Fibroblast of skin of right quadriceps (primary cell): ENCODE results near the gene TUBA1B.
A peak's percentile ranks its signal among the peaks of the same experiment; 100 is the strongest.

Experiments used
- DNase-seq: peaks from one replicate; pipeline ENCODE4 v3.0.0-alpha.2; 2013

Gene TUBA1B

DNA sequence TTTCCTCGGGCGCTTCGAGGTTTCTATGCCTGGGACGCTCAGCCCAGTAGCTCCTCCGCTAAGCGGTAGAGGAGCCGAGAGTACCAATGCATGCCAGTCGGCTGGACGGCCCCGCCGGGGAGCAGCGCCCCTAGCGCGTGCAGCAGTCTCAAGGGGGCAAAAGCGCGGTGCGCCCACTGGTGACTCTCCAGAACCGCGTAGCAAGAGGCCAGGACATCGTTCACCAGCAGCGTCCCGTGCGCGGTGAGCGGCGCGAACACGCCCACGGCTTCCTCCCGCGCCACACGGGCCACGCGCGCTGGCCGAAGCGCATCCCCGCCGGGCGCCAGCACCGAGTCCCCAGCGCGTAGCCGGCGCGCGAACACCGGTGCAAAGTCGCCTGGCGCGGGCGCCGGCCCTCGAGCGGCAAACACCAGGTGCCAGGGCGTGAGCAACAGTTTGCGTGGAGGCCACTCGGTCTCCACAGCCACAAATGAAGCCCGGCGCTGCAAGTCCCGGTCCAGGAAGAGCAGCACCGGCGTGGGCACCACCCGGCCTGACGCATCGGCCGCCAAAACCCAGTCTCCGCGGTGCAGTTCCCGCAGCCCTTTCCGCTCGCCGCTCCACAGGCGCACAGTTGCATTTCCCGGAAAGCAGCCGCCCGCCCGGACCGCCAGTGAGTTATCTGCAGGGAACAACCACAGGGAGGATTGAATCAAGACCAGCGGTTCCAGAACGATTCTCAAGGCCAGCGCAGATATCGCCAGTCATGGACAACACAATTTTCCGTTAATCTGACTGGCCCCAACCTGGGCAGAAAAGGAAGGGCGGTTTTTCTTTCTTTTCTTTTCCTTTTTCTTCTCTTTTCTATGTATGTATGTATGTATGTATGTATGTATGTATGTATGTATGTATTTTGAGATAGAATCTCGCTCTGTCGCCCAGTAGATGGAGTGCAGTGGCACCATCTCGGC, 41.1 kb downstream of the TUBA1B start:
- no peak for DNase-seq

- DNase-seq, result no peak
Measured at GRCh38 chr12:49088932-49089330, 42.3 kb downstream of the TUBA1B start.

DNA sequence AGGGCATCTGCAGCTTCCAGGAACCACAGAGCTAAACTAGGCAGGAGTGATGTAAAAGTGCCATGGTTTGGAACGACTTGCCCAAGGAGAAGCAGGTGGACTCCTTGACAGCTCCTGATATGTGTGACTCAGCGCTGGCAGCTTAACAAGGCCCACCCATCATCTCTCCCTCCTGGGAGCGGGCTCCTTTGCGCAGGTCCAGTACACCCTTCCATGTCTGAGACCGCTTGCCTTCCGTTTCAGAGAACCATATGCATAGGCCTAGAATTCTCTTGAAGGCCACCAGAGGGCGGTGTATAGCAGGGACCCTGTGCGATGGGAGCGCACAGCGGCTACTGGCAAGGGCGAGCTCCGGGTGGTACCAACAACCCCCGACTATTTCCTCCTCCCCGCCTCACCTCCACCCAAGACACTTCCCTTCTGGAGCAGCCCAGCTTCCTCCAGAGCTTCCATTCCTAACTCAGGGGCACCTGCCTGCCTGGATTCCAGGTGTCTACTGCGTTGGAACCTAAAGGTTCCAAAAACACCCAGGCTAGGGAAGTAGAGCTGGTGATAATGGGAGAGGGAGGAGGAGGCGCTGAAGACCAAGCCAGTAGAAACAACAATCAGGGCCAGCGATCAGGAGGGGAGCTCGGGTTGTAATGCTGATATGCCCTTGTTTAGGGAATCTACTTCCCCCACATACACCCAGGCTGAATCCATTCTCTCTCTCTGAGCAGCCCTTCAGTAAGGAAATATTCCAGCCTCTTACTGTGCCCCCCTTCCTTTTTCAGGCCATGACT, 42.9 kb downstream of the TUBA1B start:
- DNase-seq, result peak; percentile 86

DNA sequence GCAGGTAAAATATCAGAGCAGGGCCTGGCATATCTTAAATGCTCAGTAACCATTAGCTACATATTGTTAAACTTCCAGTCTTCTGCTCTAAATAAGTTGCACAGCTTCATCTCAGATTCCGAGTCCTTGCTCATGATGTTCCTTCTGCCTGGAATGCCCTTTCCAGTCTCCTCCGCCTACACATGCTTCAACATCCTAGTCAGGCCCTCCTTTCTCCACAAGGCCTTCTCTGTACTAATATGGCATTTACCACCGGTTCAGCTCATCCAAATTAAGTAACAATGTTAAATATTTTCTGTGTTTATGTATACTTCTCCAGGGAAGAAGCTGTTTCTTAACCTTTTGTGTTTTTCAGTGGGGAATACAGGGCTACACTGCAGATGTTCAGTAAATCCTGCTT, 45.1 kb downstream of the TUBA1B start:
- no peak for DNase-seq

GRCh38 chr12:49084438-49084837, 46.8 kb downstream of the TUBA1B start:
- DNase-seq, result no peak

DNA sequence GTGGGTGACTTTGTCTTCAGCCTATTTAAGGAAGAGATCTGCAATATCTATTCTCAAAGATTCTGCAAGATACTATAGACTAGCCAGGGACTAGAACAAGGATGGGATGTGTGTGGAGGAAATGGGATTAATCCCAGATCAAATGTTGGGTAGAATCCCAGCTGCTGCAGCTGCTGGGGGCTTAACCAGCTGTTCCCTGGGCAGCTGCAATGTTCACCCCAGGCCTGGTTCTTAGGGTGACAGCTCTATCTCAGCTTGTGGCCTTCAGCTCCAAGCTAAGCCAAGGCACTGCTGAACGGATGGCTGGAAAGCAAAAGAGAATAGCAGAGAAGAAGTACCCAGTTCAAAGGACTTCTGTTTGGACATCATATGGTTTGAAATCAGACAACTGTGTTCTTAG, 51.4 kb downstream of the TUBA1B start:
- DNase-seq, result no peak
